GM23338 (cell line): ENCODE results near the gene DHFR. TPM values are rescaled to one million over a fixed set of nuclear protein-coding genes. Genes with fewer than 3 reads are reported as not detected.

Experiments used
- ATAC-seq: fragments of 200-7000 bp; cut with Tn5 transposase; 3 replicates; pipeline ENCODE4 v1.9.1; 2020
- DNase-seq: peaks from one replicate; pipeline ENCODE4 v3.0.0-alpha.2; 2015; ENCODE audit warnings: low spot score
- H2AFZ ChIP-seq: fragments of 200-600 bp; sonication (generic); 2 replicates; pipeline ENCODE4 v1.8.0; 2016; ENCODE audit warnings: antibody characterized with exemption, mild to moderate bottlenecking, moderate library complexity
- H3F3A ChIP-seq: fragments of 200-600 bp; sonication (generic); replicated peaks from 2 replicates; pipeline ENCODE4 v1.8.0; 2017; ENCODE audit warnings: antibody characterized with exemption, mixed run types, low read depth
- H3K27ac ChIP-seq: fragments of 200-600 bp; sonication (generic); 2 replicates; pipeline ENCODE4 v1.6.1; 2016; ENCODE audit warnings: low read depth
- H3K27me3 ChIP-seq: fragments of 200-600 bp; sonication (generic); 2 replicates; pipeline ENCODE4 v1.8.0; 2016; ENCODE audit warnings: mild to moderate bottlenecking, mixed run types, moderate library complexity; ENCODE audit not compliant: insufficient read depth
- H3K36me3 ChIP-seq: fragments of 200-600 bp; sonication (generic); 2 replicates; pipeline ENCODE4 v1.8.0; 2016; ENCODE audit warnings: mild to moderate bottlenecking; ENCODE audit not compliant: insufficient read depth
- H3K4me1 ChIP-seq: fragments of 200-600 bp; sonication (generic); 2 replicates; pipeline ENCODE4 v1.8.0; 2016; ENCODE audit warnings: mild to moderate bottlenecking, moderate library complexity; ENCODE audit not compliant: insufficient read depth
- H3K4me2 ChIP-seq: fragments of 200-600 bp; sonication (generic); 2 replicates; pipeline ENCODE4 v1.7.1; 2017; ENCODE audit warnings: mixed run types
- H3K4me3 ChIP-seq: fragments of 200-600 bp; sonication (generic); 2 replicates; pipeline ENCODE4 v1.6.1; 2016; ENCODE audit warnings: mixed run types
- H3K79me2 ChIP-seq: fragments of 200-600 bp; sonication (generic); replicated peaks from 2 replicates; pipeline ENCODE4 v1.8.0; 2017; ENCODE audit warnings: mild to moderate bottlenecking; ENCODE audit not compliant: insufficient read depth
- H3K9me2 ChIP-seq: fragments of 200-600 bp; sonication (generic); 2 replicates; pipeline ENCODE4 v1.8.0; 2017; ENCODE audit not compliant: insufficient read depth
- H4K20me1 ChIP-seq: fragments of 200-600 bp; sonication (generic); replicated peaks from 2 replicates; pipeline ENCODE4 v1.8.0; 2017; ENCODE audit warnings: mild to moderate bottlenecking; ENCODE audit not compliant: insufficient read depth
- H3K27ac Mint-ChIP-seq: 2 replicates; pipeline ENCODE4 v1.8.0; 2020; ENCODE audit warnings: inconsistent platforms, mild to moderate bottlenecking, moderate library complexity, mixed read lengths
- H3K27me3 Mint-ChIP-seq: 3 replicates; pipeline ENCODE4 v1.8.0; 2022; ENCODE audit warnings: low read depth, mild to moderate bottlenecking, moderate library complexity, mixed read lengths, inconsistent platforms; ENCODE audit not compliant: insufficient read depth, poor library complexity
- H3K36me3 Mint-ChIP-seq: 3 replicates; pipeline ENCODE4 v1.8.0; 2021; ENCODE audit warnings: low read depth, mild to moderate bottlenecking, inconsistent platforms, moderate library complexity, mixed read lengths
- H3K4me1 Mint-ChIP-seq: 3 replicates; pipeline ENCODE4 v1.8.0; 2020; ENCODE audit warnings: mild to moderate bottlenecking, inconsistent platforms, mixed read lengths
- H3K4me3 Mint-ChIP-seq: 3 replicates; pipeline ENCODE4 v1.8.0; 2021; ENCODE audit warnings: moderate library complexity, mild to moderate bottlenecking, inconsistent platforms, mixed read lengths
- H3K9me3 Mint-ChIP-seq: 3 replicates; pipeline ENCODE4 v1.8.0; 2020; ENCODE audit warnings: moderate library complexity, mild to moderate bottlenecking, inconsistent platforms, mixed read lengths
- CREB1 ChIP-seq: fragments of 250-450 bp; sonication (Bioruptor Pico); IDR thresholded peaks from 2 replicates; pipeline ENCODE4 v1.5.0; 2020; ENCODE audit warnings: low read depth, mild to moderate bottlenecking, moderate library complexity
- CTCF ChIP-seq, 2 experiments: fragments of 200-600 bp in 1 of 2; sonication (generic) in 1 of 2; conservative IDR thresholded peaks; 2 replicates each; pipeline versions ENCODE4 v1.5.1 to v1.6.1; 2016 to 2017; ENCODE audit warnings: antibody characterized with exemption in 2 of 2, low read depth in 2 of 2, mild to moderate bottlenecking in 2 of 2, moderate library complexity in 1 of 2
- ETS1 ChIP-seq: IDR thresholded peaks from 2 replicates; pipeline ENCODE4 v1.6.1; 2016; ENCODE audit warnings: antibody characterized with exemption
- EZH2 ChIP-seq: fragments of 200-600 bp; sonication (generic); IDR thresholded peaks from one replicate; pipeline ENCODE4 v1.8.0; 2017; ENCODE audit warnings: antibody characterized with exemption, mild to moderate bottlenecking, low read depth; ENCODE audit not compliant: unreplicated experiment
- EZH2phosphoT487 ChIP-seq: fragments of 200-600 bp; sonication (generic); IDR thresholded peaks from one replicate; pipeline ENCODE4 v1.8.1; 2018; ENCODE audit warnings: antibody characterized with exemption; ENCODE audit not compliant: unreplicated experiment
- JUNB ChIP-seq: IDR thresholded peaks from one replicate; pipeline ENCODE4 v1.6.1; 2016; ENCODE audit warnings: antibody characterized with exemption; ENCODE audit not compliant: unreplicated experiment
- NANOG ChIP-seq: IDR thresholded peaks from 2 replicates; pipeline ENCODE4 v1.6.1; 2016; ENCODE audit warnings: antibody characterized with exemption, borderline replicate concordance
- POLR2AphosphoS5 ChIP-seq: IDR thresholded peaks from 2 replicates; pipeline ENCODE4 v1.6.1; 2016; ENCODE audit warnings: antibody characterized with exemption, low read depth
- REST ChIP-seq: IDR thresholded peaks from one replicate; pipeline ENCODE4 v1.6.1; 2018; ENCODE audit warnings: antibody characterized with exemption; ENCODE audit not compliant: unreplicated experiment
- STAT1 ChIP-seq: IDR thresholded peaks from one replicate; pipeline ENCODE4 v1.6.1; 2016; ENCODE audit warnings: antibody characterized with exemption; ENCODE audit not compliant: unreplicated experiment
- ZNF114 ChIP-seq: fragments of 250-450 bp; sonication (Bioruptor Pico); IDR thresholded peaks from 2 replicates; pipeline ENCODE4 v1.5.0; 2020; ENCODE audit warnings: mild to moderate bottlenecking, moderate library complexity
- ZNF331 ChIP-seq: fragments of 250-450 bp; sonication (Bioruptor Pico); IDR thresholded peaks from 2 replicates; pipeline ENCODE4 v1.5.0; 2020; ENCODE audit warnings: low read depth, mild to moderate bottlenecking, moderate library complexity
- long read RNA-seq: library from polyadenylated mRNA; unstranded; transcript quantifications from one replicate; pipeline ENCODE4 v2.0.0, GENCODE V29; 2020; ENCODE audit not compliant: unreplicated experiment
- polyA plus RNA-seq: library from polyadenylated mRNA; unstranded; fragments of >200 nt; fragmentation: Nextera tagmentation; extraction: Ambion mirVana; gene quantifications from 2 replicates; pipeline ENCODE4 v1.2.1, GENCODE V29; 2016
- total RNA-seq: library from RNA; depleted of rRNA; stranded (reverse); fragments of >200 nt; shearing (Covaris generic); gene quantifications from 2 replicates; pipeline ENCODE4 v1.2.3, GENCODE V29; 2014; rRNA removed

DHFR gene
- total RNA-seq (82.8 and 95.6 TPM in 2 replicates), polyA plus RNA-seq (48.7 and 56.2 TPM in 2 replicates)
- long read RNA-seq, transcript DHFR-201 (6 exons, 3,917 nt), result major isoform, 27 of 30 reads
- long read RNA-seq, partial matches to known transcripts, result 0 of 30 reads
- long read RNA-seq, other reads (novel, unspliced or antisense), result 3 of 30 reads

GRCh38 chr5:80654391-80655230, at the start of gene DHFR, which contains the start of gene MSH3:
DHFR (minus strand) TSS chr5:80654983; CDS start chr5:80654489, 494 bp downstream.
MSH3 (plus strand) TSS chr5:80654652; CDS start chr5:80654728, 76 bp downstream.
- peaks cover 39% of the 10 kb centered on the region for H3K36me3 Mint-ChIP-seq
- Histone ChIP-seq H3K9me2 (no peaks in the 10 kb centered on the region), H2AFZ (peak within 1 kb of the TSS; percentile 78; the same call in 1 of the 2 replicates), H3K36me3 (peaks cover 18% of the 10 kb centered on the region), H3K27ac (peak within 1 kb of the TSS; percentile 95), H3F3A (no peaks in the 10 kb centered on the region; the same call in 1 of the 2 replicates), H3K79me2 (peaks cover 20% of the 10 kb centered on the region), H4K20me1 (no peaks in the 10 kb centered on the region; the same call in 1 of the 2 replicates), H3K4me3 (peak within 1 kb of the TSS; percentile 97), H3K27me3 (no peaks in the 10 kb centered on the region), H3K4me1 (peaks cover 22% of the 10 kb centered on the region), H3K4me2 (peak within 1 kb of the TSS; percentile 99)
- H3K4me3 Mint-ChIP-seq, result peak within 1 kb of the TSS; percentile 98
- H3K27ac Mint-ChIP-seq, result peak within 1 kb of the TSS; percentile 99
- peak; percentile 85 for ATAC-seq
- H3K27me3 Mint-ChIP-seq, result peaks cover 5% of the 10 kb centered on the region
- peaks cover 17% of the 10 kb centered on the region for H3K4me1 Mint-ChIP-seq
- DNase-seq, result peak; percentile 96
- H3K9me3 Mint-ChIP-seq, result no peaks in the 10 kb centered on the region
- TF ChIP-seq NANOG, result no peak
- TF ChIP-seq ETS1, result 0 out of 2 replicates have a peak, but pooled peaks have one; percentile 14
- TF ChIP-seq POLR2AphosphoS5, result peak; percentile 82
- TF ChIP-seq CREB1 (CRISPR knock-in tag), result no peak
- no peak for TF ChIP-seq EZH2phosphoT487
- TF ChIP-seq CTCF (conservative IDR thresholded peaks at IDR 0.05; ENCODE audit: low read depth in 2 of 2), result peak in 1 of 2 experiments; percentile 17; a peak in 1 of 4 replicates
- TF ChIP-seq EZH2, result no peak

GRCh38 chr5:80704221-80704620, 49.4 kb upstream of the DHFR start:
- peak; percentile 58 for ATAC-seq
- Histone ChIP-seq H3K4me1 (peaks cover 23% of the 10 kb centered on the region), H3K4me2 (peak overlapping the region; percentile 54), H3K79me2 (no peaks in the 10 kb centered on the region), H3K27me3 (no peaks in the 10 kb centered on the region), H3F3A (no peaks in the 10 kb centered on the region), H3K4me3 (no peak overlapping the region), H3K27ac (peak overlapping the region; percentile 20; the same call in 1 of the 2 replicates), H3K9me2 (no peaks in the 10 kb centered on the region), H4K20me1 (no peaks in the 10 kb centered on the region), H2AFZ (no peak overlapping the region), H3K36me3 (no peaks in the 10 kb centered on the region)
- H3K36me3 Mint-ChIP-seq, result peaks cover 13% of the 10 kb centered on the region
- no peak overlapping the region; the same call in 2 of the 3 replicates for H3K4me3 Mint-ChIP-seq
- peak; percentile 51 for DNase-seq
- H3K9me3 Mint-ChIP-seq, result no peaks in the 10 kb centered on the region
- peak overlapping the region; percentile 84; the same call in 1 of the 2 replicates for H3K27ac Mint-ChIP-seq
- no peaks in the 10 kb centered on the region for H3K27me3 Mint-ChIP-seq
- H3K4me1 Mint-ChIP-seq, result peaks cover 21% of the 10 kb centered on the region
- no peak for TF ChIP-seq EZH2phosphoT487
- no peak for TF ChIP-seq ZNF331 (CRISPR knock-in tag)
- TF ChIP-seq CTCF (conservative IDR thresholded peaks at IDR 0.05; ENCODE audit: low read depth in 2 of 2), result no peak
- TF ChIP-seq POLR2AphosphoS5, result no peak
- no peak for TF ChIP-seq JUNB
- TF ChIP-seq ZNF114 (CRISPR knock-in tag), result no peak
- TF ChIP-seq STAT1, result no peak
- TF ChIP-seq REST, result no peak
- TF ChIP-seq NANOG, result peak; percentile 30; the same call in 1 of the 2 replicates
